Dendritic cell treated with granulocyte-macrophage colony-stimulating factor and Interleukin-4, amounts not matched to agents 40 ng/mL and 50 ng/mL, for 4 days (primary cell): ENCODE results near the gene PNPLA3.
"Not testable (repeated sequence)": the region's sequence is repeated elsewhere in the genome, so short reads cannot be mapped to it uniquely, and the experiment has no call there.

ENCODE experiments used
- H3K27ac Mint-ChIP-seq: one replicate; pipeline ENCODE4 v1.8.0; 2022; ENCODE audit warnings: mild to moderate bottlenecking, mixed read lengths
- H3K27me3 Mint-ChIP-seq: one replicate; pipeline ENCODE4 v1.8.0; 2022; ENCODE audit warnings: mild to moderate bottlenecking, mixed read lengths
- H3K36me3 Mint-ChIP-seq: one replicate; pipeline ENCODE4 v1.8.0; 2022; ENCODE audit warnings: low read depth, mixed read lengths
- H3K4me1 Mint-ChIP-seq: one replicate; pipeline ENCODE4 v1.8.0; 2022; ENCODE audit warnings: low read depth, mixed read lengths
- H3K4me3 Mint-ChIP-seq: one replicate; pipeline ENCODE4 v1.8.0; 2022; ENCODE audit warnings: mild to moderate bottlenecking, moderate library complexity, mixed read lengths
- H3K9me3 Mint-ChIP-seq: one replicate; pipeline ENCODE4 v1.8.0; 2022; ENCODE audit warnings: mixed read lengths
- intact Hi-C: fragments of 100-400 bp; cut with micrococcal nuclease; formaldehyde crosslinking; loops from one replicate; pipeline ENCODE4 v1.15.0; 2022

PNPLA3 gene

GRCh38 chr22:43897751-43898261 is 25.8 kb upstream of the PNPLA3 start:
- H3K27ac Mint-ChIP-seq: no peak overlapping the region
- H3K27me3 Mint-ChIP-seq: peaks cover 17% of the 10 kb centered on the region
- intact Hi-C loops: no loop called here

DNA sequence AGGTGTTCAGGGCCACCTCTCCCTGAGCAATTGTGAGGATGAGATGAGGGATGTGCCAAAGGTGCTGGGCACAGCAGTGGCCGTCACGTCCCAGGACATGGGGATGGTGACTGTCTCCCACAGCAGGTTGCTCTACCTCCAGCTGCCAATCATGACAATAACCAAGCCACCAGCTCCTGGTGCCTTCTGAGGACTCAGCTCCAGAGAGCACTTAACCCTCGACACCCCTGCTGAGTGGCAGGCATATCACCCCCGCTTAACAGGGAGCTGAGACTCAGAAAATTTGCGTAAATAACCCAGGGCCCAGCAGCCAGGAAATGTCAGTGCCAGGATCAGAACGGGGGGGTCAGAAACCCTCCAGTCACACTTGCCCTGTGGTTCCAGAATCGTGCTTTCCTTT is 23.4 kb upstream of the PNPLA3 start:
- Mint-ChIP-seq H3K4me3 (no peak overlapping the region), H3K9me3 (no peaks in the 10 kb centered on the region), H3K27me3 (peaks cover 8% of the 10 kb centered on the region), H3K4me1 (no peaks in the 10 kb centered on the region), H3K36me3 (no peaks in the 10 kb centered on the region), H3K27ac (no peak overlapping the region)
- intact Hi-C loops: no loop called here

More at GRCh38 chr22:43897751-43898261, 25.8 kb upstream of the PNPLA3 start:
- H3K9me3 Mint-ChIP-seq: no peaks in the 10 kb centered on the region
- H3K4me3 Mint-ChIP-seq: no peak overlapping the region
- H3K36me3 Mint-ChIP-seq: no peaks in the 10 kb centered on the region
- H3K4me1 Mint-ChIP-seq: no peaks in the 10 kb centered on the region

DNA sequence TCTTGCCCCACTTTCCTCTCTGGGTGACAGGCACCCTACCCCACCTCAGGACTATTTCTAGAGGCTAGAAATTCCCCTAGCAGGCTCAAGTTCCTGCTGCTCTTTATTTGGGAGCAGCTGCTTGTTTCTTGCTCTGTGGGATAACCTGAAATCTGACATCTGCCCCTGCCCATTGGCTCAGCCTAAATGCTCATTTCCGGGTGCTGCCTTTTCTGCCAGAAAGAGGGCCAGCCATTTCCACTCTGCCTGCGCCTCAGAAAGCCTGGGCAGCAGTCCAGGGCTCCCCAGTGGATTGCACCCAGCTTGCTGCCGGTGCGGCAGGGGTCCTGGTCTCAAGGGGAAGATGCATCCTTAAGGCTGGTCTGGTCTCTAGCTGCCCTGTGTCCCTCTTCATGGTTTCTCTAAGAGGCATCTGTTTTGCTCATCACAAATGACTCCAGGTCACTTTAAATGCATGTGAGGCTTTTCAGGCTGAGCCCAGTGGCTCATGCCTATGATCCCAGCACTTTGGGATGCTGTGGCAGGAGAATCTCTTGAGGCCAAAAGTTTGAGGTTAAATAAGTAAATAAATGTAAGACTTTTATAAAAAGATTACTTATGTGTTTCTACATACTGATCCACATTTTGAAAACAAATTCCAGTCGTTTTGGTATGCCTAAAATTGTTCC is 21.5 kb upstream of the PNPLA3 start:
- no peaks in the 10 kb centered on the region for H3K9me3 Mint-ChIP-seq
- H3K4me1 Mint-ChIP-seq: no peaks in the 10 kb centered on the region
- peaks cover 6% of the 10 kb centered on the region for H3K27me3 Mint-ChIP-seq
- intact Hi-C loops: no loop called here
- no peak overlapping the region for H3K27ac Mint-ChIP-seq
- no peak overlapping the region for H3K4me3 Mint-ChIP-seq
- H3K36me3 Mint-ChIP-seq: no peaks in the 10 kb centered on the region

- H3K27ac Mint-ChIP-seq, H3K9me3 Mint-ChIP-seq, intact Hi-C loops, H3K4me1 Mint-ChIP-seq, H3K27me3 Mint-ChIP-seq, H3K4me3 Mint-ChIP-seq, H3K36me3 Mint-ChIP-seq: not testable (repeated sequence)
Observed at GRCh38 chr22:43903033-43903432, 20.6 kb upstream of the PNPLA3 start.

DNA sequence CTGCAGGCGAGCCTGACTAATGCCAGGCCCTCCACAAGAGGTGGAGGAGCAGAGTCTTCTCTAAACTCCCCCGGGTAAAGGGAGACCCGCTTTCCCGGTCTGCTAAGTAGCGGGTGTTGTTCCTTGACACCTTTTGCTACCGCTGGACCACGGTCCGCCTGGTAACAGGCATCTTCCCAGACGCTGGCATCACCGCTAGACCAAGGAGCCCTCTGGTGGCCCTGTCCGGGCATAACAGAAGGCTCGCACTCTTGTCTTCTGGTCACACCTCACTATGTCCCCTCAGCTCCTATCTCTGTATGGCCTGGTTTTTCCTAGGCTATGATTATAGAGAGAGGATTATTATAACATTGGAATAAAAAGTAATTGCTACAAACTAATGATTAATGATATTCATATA is 19.2 kb upstream of the PNPLA3 start:
- H3K27me3 Mint-ChIP-seq, H3K4me1 Mint-ChIP-seq, H3K27ac Mint-ChIP-seq, H3K4me3 Mint-ChIP-seq, intact Hi-C loops, H3K36me3 Mint-ChIP-seq, H3K9me3 Mint-ChIP-seq: not testable (repeated sequence)

DNA sequence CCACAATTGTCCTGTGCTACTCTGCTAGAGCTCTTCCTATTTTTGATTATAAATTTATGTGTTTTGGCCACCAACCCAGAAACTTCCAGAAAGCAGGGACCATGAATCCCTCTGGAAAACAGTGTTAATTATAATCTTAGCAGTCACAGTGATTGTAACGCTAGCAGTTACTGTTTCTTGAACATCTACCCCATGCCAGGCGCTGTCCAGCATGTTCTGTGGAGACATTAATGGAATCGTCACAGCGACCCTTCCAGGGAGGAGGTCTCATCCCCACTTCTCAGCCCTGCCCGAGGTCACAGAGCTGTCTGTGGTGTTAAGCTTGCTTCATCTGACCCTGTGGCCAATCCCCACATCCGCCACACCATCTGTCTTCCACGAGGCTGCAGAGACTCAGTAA is 17.9 kb upstream of the PNPLA3 start:
- intact Hi-C loops: no loop called here
- Mint-ChIP-seq H3K4me3 (no peak overlapping the region), H3K4me1 (no peaks in the 10 kb centered on the region), H3K9me3 (no peaks in the 10 kb centered on the region), H3K36me3 (no peaks in the 10 kb centered on the region), H3K27ac (no peak overlapping the region), H3K27me3 (peaks cover 11% of the 10 kb centered on the region)

GRCh38 chr22:43909708-43910107 is 13.9 kb upstream of the PNPLA3 start:
- intact Hi-C loops: no loop called here
- Mint-ChIP-seq H3K9me3 (peaks cover 9% of the 10 kb centered on the region), H3K4me1 (peaks cover 6% of the 10 kb centered on the region), H3K4me3 (no peak overlapping the region), H3K36me3 (no peaks in the 10 kb centered on the region), H3K27ac (no peak overlapping the region), H3K27me3 (peaks cover 22% of the 10 kb centered on the region)

DNA sequence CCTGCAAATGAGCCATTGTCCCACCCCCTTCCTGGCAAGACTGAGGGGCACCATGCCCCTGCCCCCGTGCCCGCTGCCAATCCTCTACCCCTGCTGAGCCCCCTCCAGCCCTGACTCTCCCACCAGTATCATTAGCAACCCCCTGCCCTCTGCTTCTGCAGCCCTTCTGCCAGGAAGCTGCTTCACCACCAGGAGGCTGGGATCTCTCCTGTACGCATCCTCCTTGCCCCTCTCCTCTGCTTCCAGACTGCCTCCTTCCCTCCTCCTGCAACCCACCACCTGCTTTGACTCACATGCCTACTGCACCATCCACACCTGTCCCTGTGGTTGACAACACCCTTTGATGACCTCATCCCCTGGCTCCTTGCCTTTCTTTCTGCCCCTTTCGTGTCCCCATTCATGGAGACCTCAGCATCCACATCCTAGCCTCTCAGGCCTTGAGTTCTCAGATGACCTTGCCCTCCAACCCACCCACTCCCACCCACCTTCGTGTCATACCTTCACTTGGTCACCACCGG is 13.4 kb upstream of the PNPLA3 start:
- Mint-ChIP-seq H3K4me3 (no peak overlapping the region), H3K4me1 (peaks cover 6% of the 10 kb centered on the region), H3K9me3 (peaks cover 9% of the 10 kb centered on the region), H3K36me3 (no peaks in the 10 kb centered on the region), H3K27ac (no peak overlapping the region), H3K27me3 (peaks cover 22% of the 10 kb centered on the region)
- intact Hi-C loops: no loop called here

DNA sequence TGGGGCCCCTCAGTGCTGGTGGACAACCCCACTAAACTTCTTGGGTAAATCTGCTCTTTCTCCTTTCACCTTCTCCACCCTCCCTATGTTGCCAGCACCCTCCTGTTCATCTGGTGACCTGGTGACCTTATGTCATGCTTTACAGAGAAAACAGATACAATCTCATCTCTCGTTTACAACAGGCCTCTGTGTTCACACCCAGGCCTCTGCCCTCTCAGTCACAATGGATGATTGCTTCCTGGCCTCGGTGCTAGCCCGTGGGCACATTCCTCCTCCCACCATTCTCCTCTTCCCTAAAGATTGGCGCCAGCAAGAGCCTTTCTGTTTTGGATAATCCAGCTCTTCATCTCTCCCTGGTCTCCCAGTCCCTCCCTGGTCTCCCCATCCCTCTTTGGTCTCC is 12.3 kb upstream of the PNPLA3 start:
- H3K9me3 Mint-ChIP-seq: peaks cover 9% of the 10 kb centered on the region
- no peak overlapping the region for H3K4me3 Mint-ChIP-seq
- no peak overlapping the region for H3K27ac Mint-ChIP-seq
- intact Hi-C loops: no loop called here
- no peaks in the 10 kb centered on the region for H3K36me3 Mint-ChIP-seq
- peaks cover 22% of the 10 kb centered on the region for H3K27me3 Mint-ChIP-seq
- H3K4me1 Mint-ChIP-seq: peaks cover 6% of the 10 kb centered on the region

DNA sequence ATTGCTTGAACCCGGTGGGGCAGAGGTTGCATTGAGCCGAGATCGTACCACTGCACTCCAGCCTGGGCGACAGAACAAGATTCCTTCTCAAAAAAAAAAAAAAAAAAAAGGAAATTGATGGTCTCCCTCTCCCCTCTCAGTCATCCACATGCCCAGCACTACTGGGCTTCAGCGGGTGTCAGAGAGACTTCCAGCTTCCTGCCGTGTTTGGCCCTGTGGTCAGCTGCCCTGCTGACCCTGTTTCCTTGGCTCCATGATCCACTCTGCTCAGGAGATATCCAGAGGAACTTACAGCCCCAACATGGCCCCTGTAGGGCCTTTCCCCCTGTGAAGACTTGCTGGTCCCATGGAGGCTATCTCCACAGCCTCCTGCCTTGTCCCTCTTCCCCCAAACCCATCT is 6.1 kb upstream of the PNPLA3 start:
- H3K27me3 Mint-ChIP-seq: peaks cover 41% of the 10 kb centered on the region
- H3K27ac Mint-ChIP-seq: no peak overlapping the region
- peaks cover 9% of the 10 kb centered on the region for H3K9me3 Mint-ChIP-seq
- H3K36me3 Mint-ChIP-seq: no peaks in the 10 kb centered on the region
- H3K4me3 Mint-ChIP-seq: no peak overlapping the region
- intact Hi-C loops: no loop called here
- peaks cover 16% of the 10 kb centered on the region for H3K4me1 Mint-ChIP-seq

GRCh38 chr22:43919106-43919973 is 4.3 kb upstream of the PNPLA3 start:
- Mint-ChIP-seq H3K4me1 (peaks cover 22% of the 10 kb centered on the region), H3K4me3 (no peak overlapping the region), H3K27ac (no peak overlapping the region), H3K9me3 (no peaks in the 10 kb centered on the region), H3K27me3 (peaks cover 53% of the 10 kb centered on the region), H3K36me3 (no peaks in the 10 kb centered on the region)
- intact Hi-C loops: no loop called here

DNA sequence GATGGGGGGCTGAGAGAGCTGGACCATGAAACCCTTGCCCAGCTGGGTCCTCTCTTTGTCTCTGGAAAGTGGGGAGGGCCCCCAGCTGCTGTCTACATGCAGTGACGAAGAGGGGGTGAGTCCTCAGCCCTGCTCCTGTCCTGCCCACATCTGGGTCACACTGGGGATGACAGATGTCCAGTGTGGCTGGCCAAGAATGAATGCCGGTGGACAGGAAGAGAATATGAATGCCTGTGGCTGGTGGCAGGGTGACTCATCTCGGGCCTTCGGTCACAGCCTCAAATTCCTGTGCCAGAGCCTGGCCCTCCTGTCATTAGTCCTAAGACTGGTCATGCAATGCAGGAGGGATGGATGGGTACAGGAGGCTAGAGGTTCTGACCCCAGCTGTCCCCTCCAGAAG is 2.2 kb upstream of the PNPLA3 start:
- peaks cover 38% of the 10 kb centered on the region for H3K4me1 Mint-ChIP-seq
- intact Hi-C loops: no loop called here
- no peaks in the 10 kb centered on the region for H3K36me3 Mint-ChIP-seq
- H3K9me3 Mint-ChIP-seq: no peaks in the 10 kb centered on the region
- H3K4me3 Mint-ChIP-seq: no peak overlapping the region
- H3K27ac Mint-ChIP-seq: no peak overlapping the region
- peaks cover 70% of the 10 kb centered on the region for H3K27me3 Mint-ChIP-seq

GRCh38 chr22:43922123-43922522 is 1.5 kb upstream of the PNPLA3 start:
- Mint-ChIP-seq H3K4me3 (no peak overlapping the region), H3K4me1 (peaks cover 38% of the 10 kb centered on the region), H3K27me3 (peaks cover 71% of the 10 kb centered on the region), H3K36me3 (no peaks in the 10 kb centered on the region), H3K27ac (no peak overlapping the region), H3K9me3 (no peaks in the 10 kb centered on the region)
- intact Hi-C loops: no loop called here

- H3K4me1 Mint-ChIP-seq: peaks cover 40% of the 10 kb centered on the region
- H3K4me3 Mint-ChIP-seq: peak overlapping the region; percentile 82
- intact Hi-C loops: no loop called here
- H3K27me3 Mint-ChIP-seq: peaks cover 63% of the 10 kb centered on the region
- no peaks in the 10 kb centered on the region for H3K36me3 Mint-ChIP-seq
- peak overlapping the region; percentile 57 for H3K27ac Mint-ChIP-seq
- no peaks in the 10 kb centered on the region for H3K9me3 Mint-ChIP-seq
Observed at GRCh38 chr22:43923191-43923590, 414 bp upstream of the PNPLA3 start.
